Sigmoid colon (tissue), 7 donors: ENCODE results near the gene SERPINA4. TPM values are rescaled to one million over a fixed set of nuclear protein-coding genes. Genes with fewer than 3 reads are reported as not detected.
"Not testable (repeated sequence)": the region's sequence is repeated elsewhere in the genome, so short reads cannot be mapped to it uniquely, and the experiment has no call there.

Experiments used
- DNase-seq: peaks from one replicate; pipeline ENCODE4 v3.0.0-alpha.2; 2019
- H3K27ac ChIP-seq, 4 donors: fragments of 200-600 bp; sonication (generic); one replicate each; pipeline ENCODE4 v1.5.1; 2016 to 2019; ENCODE audit warnings: mild to moderate bottlenecking in 1 of 4
- H3K27me3 ChIP-seq, 3 donors: fragments of 200-600 bp; sonication (generic); one replicate each; pipeline ENCODE4 v1.5.1; 2019; ENCODE audit warnings: mild to moderate bottlenecking in 1 of 3
- H3K36me3 ChIP-seq, 4 donors: fragments of 200-600 bp; sonication (generic); one replicate each; pipeline ENCODE4 v1.5.1; 2016 to 2019
- H3K4me1 ChIP-seq, 4 donors: fragments of 200-600 bp; sonication (generic); one replicate each; pipeline ENCODE4 v1.5.1; 2017 to 2019
- H3K4me3 ChIP-seq, 4 donors: fragments of 200-600 bp; sonication (generic); one replicate each; pipeline ENCODE4 v1.5.1; 2017 to 2019; ENCODE audit warnings: mild to moderate bottlenecking in 2 of 4, moderate library complexity in 1 of 4
- H3K9me3 ChIP-seq, 4 donors: fragments of 200-600 bp in 3 of 4; sonication (generic) in 3 of 4; one replicate each; pipeline versions ENCODE4 v1.5.1 to v1.6.1; 2013 to 2019
- EP300 ChIP-seq, 4 donors: sonication (generic); formaldehyde crosslinking; IDR thresholded peaks; one replicate each; pipeline ENCODE4 v1.6.1; 2017; ENCODE audit warnings: antibody characterized with exemption in 4 of 4
- POLR2A ChIP-seq, 2 donors: fragments of 450-650 bp; IDR thresholded peaks; one replicate each; pipeline ENCODE4 v1.6.1; 2016; ENCODE audit warnings: antibody characterized with exemption in 2 of 2, mild to moderate bottlenecking in 2 of 2, moderate library complexity in 2 of 2
- POLR2AphosphoS5 ChIP-seq, 4 donors: sonication (generic); formaldehyde crosslinking; IDR thresholded peaks; one replicate each; pipeline ENCODE4 v1.6.1; 2017; ENCODE audit warnings: antibody characterized with exemption in 4 of 4
- WGBS, 2 donors: extraction: QIAGEN DNeasy Blood & Tissue Kit; methylation state at CpG; one replicate each; pipeline ENCODE4 v1.1.7; 2013; 5-methylcytosine and 5-hydroxymethylcytosine counted together
- intact Hi-C: fragments of 100-400 bp; cut with DNase I; formaldehyde crosslinking; loops from one replicate; pipeline ENCODE4 v1.15.1; 2023
- polyA plus RNA-seq, 3 donors: library from polyadenylated mRNA; stranded (reverse); fragments of 200-250 nt; gene quantifications; one replicate each; pipeline ENCODE4 v1.2.3, GENCODE V29; 2013
- total RNA-seq, 4 donors: library from RNA; depleted of rRNA; stranded (reverse); fragments of >200 nt; gene quantifications; one replicate each; pipeline ENCODE4 v1.1.0, GENCODE V29; 2016
- TF ChIP-seq, protein P1 (sequence below), 4 experiments: fragments of 450-650 bp in 3 of 4; fragments of 200-600 bp in 1 of 4; IDR thresholded peaks; one replicate each; pipeline ENCODE4 v1.5.1; 2016 to 2019; ENCODE audit warnings: antibody characterized with exemption in 4 of 4, mild to moderate bottlenecking in 3 of 4, moderate library complexity in 2 of 4
- donor health status: healthy with polysubstance abuse.
- donor health status: Bipolar disorder and iron deficiency.
- donor health status: healthy.

Gene SERPINA4
- total and polyA plus RNA-seq, 7 donors: not detected

DNA sequence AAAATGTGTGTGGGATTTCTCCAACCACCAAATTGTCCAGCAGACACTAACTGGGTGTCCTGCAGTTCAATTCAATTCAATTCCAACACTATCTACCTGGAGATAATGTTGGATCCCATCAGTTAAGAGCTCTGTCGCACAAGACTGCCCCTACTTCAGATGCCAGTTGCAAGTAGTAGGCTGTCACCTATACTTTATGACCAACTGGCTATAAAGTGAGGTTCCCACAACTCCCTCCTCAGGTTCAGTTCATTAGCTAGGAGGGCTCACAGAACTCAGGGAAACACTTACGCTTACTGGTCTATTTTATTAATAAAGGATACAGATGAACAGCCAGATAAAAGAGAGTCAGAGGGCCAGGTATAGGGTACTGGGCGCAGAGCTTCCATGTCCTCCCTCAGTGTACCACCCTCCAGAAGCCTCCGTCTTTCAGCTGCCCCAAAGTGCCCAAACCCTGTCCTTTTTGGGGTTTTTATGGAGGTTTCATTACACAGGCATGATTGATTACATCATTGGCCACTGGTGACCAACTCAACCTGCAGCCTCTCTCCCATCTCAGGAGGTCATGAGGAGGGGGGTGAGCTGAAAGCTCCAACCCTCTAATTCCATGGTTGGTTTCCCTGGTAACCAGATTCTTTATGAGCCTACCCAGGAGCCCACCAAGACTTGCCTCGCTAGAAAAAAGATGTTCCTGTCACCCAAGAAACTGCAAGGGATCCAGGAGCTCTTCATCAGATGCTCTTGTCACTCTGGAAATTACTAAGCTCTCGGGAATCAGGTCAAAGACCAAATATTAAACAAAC lies 12.4 kb downstream of the SERPINA4 start:
- Histone ChIP-seq H3K27me3 (no peaks in the 10 kb centered on the region), H3K27ac (no peak overlapping the region), H3K36me3 (no peaks in the 10 kb centered on the region), H3K9me3 (no peaks in the 10 kb centered on the region), H3K4me1 (no peaks in the 10 kb centered on the region), H3K4me3 (no peak overlapping the region)
- 85 to 86% methylated on average over 6 of the region's 6 CpGs for WGBS, 2 donors
- TF ChIP-seq POLR2AphosphoS5 (IDR thresholded peaks at IDR 0.05): no peak
- TF ChIP-seq, protein P1, sequence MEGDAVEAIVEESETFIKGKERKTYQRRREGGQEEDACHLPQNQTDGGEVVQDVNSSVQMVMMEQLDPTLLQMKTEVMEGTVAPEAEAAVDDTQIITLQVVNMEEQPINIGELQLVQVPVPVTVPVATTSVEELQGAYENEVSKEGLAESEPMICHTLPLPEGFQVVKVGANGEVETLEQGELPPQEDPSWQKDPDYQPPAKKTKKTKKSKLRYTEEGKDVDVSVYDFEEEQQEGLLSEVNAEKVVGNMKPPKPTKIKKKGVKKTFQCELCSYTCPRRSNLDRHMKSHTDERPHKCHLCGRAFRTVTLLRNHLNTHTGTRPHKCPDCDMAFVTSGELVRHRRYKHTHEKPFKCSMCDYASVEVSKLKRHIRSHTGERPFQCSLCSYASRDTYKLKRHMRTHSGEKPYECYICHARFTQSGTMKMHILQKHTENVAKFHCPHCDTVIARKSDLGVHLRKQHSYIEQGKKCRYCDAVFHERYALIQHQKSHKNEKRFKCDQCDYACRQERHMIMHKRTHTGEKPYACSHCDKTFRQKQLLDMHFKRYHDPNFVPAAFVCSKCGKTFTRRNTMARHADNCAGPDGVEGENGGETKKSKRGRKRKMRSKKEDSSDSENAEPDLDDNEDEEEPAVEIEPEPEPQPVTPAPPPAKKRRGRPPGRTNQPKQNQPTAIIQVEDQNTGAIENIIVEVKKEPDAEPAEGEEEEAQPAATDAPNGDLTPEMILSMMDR (IDR thresholded peaks at IDR 0.05): no peak
- TF ChIP-seq EP300 (IDR thresholded peaks at IDR 0.05): no peak
- TF ChIP-seq POLR2A (IDR thresholded peaks at IDR 0.05): no peak
- no peak for DNase-seq
- intact Hi-C loops: no loop called here

DNA sequence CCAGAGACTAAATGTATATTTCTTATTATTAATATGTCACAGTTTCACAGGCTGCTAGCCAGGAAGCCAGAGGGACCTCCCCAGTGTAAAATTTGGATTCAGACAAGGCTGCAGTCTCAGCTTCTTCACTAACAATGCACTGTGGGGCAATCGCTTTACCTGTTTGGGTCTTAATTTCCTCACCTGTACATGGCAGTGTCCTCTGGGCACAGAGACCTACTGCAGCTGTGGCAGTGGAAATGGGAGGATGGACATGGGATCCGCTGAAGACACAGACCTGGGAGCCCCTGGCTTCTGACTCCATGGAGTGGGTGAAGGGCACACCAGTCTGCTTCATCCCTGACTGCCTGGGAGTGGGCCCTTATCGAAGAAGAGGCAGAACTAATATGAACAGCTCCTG lies 13.1 kb downstream of the SERPINA4 start:
- no peak for DNase-seq
- intact Hi-C loops: no loop called here
- Histone ChIP-seq H3K27me3 (no peaks in the 10 kb centered on the region), H3K27ac (no peak overlapping the region), H3K4me3 (no peak overlapping the region), H3K9me3 (no peaks in the 10 kb centered on the region), H3K4me1 (no peaks in the 10 kb centered on the region), H3K36me3 (no peaks in the 10 kb centered on the region)
- TF ChIP-seq EP300 (IDR thresholded peaks at IDR 0.05) (no peak), POLR2A (IDR thresholded peaks at IDR 0.05) (no peak), POLR2AphosphoS5 (IDR thresholded peaks at IDR 0.05) (no peak)
- TF ChIP-seq, protein P1 (IDR thresholded peaks at IDR 0.05): no peak
- 66 to 91% methylated on average over 3 of the region's 3 CpGs for WGBS, 2 donors

GRCh38 chr14:94575730-94576585 lies 14.7 kb downstream of the SERPINA4 start:
- no peak for DNase-seq
- Histone ChIP-seq H3K4me1 (peaks cover 0 to 2% (median 0%) of the 10 kb centered on the region in 4 donors), H3K27me3 (no peaks in the 10 kb centered on the region), H3K36me3 (no peaks in the 10 kb centered on the region), H3K4me3 (no peak overlapping the region), H3K9me3 (no peaks in the 10 kb centered on the region), H3K27ac (no peak overlapping the region)
- 79 to 90% methylated on average over 5 of the region's 5 CpGs for WGBS, 2 donors
- TF ChIP-seq, protein P1 (IDR thresholded peaks at IDR 0.05): no peak
- no peak for TF ChIP-seq EP300 (IDR thresholded peaks at IDR 0.05)
- TF ChIP-seq POLR2A (IDR thresholded peaks at IDR 0.05): no peak
- no peak for TF ChIP-seq POLR2AphosphoS5 (IDR thresholded peaks at IDR 0.05)
- intact Hi-C loops: no loop called here

DNA sequence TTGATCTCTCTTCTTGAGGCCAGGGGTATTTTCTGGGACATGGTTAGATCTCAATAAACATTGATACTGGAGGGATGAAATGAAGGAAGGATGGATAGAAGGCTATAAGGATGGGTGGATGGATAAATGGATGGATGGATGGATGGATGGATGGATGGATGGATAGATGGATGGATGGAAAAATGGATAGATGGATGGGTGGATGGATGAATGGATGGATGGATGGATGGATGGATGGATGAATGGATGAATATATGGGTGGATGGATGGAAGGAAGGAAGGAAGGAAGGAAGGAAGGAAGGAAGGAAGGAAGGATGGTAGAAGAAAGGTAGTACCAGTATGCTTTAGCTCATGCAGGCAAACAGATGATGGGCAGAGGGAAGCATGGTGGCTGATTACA lies 16.2 kb downstream of the SERPINA4 start:
- intact Hi-C loops, DNase-seq, H3K27ac ChIP-seq, H3K36me3 ChIP-seq, H3K27me3 ChIP-seq, H3K9me3 ChIP-seq, H3K4me1 ChIP-seq, H3K4me3 ChIP-seq: not testable (repeated sequence)

DNA sequence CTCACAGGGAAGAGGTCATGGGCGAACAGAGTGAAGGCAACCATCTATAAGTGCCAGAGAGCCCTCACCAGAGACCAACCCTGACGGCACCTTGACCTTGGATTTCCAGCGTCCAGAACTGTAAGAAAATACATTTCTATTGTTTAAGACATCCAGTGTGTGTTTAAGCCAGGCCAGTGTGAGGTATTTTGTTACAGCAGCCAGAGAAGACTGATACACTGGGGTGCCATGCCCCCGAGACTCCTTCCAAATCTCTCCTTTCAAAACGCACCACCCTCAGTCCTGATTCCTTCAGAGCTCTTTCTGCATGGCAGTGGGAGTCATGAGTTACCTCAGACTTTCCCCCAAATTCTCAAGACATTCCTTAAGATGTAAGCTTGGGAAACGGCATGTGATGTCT lies 17.5 kb downstream of the SERPINA4 start:
- Histone ChIP-seq H3K4me3 (no peak overlapping the region), H3K4me1 (peaks cover 0 to 5% (median 0%) of the 10 kb centered on the region in 4 donors), H3K27ac (no peak overlapping the region), H3K36me3 (no peaks in the 10 kb centered on the region), H3K27me3 (no peaks in the 10 kb centered on the region), H3K9me3 (no peaks in the 10 kb centered on the region)
- 91 to 95% methylated on average over 6 of the region's 6 CpGs for WGBS, 2 donors
- no peak for DNase-seq
- TF ChIP-seq POLR2A (IDR thresholded peaks at IDR 0.05) (no peak), EP300 (IDR thresholded peaks at IDR 0.05) (no peak), POLR2AphosphoS5 (IDR thresholded peaks at IDR 0.05) (no peak)
- TF ChIP-seq, protein P1 (IDR thresholded peaks at IDR 0.05): no peak
- intact Hi-C loops: no loop called here
